ENCODE results near the gene TBC1D23.
A peak's percentile ranks its signal among the peaks of the same experiment; 100 is the strongest.
"Not testable (repeated sequence)": the region's sequence is repeated elsewhere in the genome, so short reads cannot be mapped to it uniquely, and the experiment has no call there.

Gene TBC1D23

DNA sequence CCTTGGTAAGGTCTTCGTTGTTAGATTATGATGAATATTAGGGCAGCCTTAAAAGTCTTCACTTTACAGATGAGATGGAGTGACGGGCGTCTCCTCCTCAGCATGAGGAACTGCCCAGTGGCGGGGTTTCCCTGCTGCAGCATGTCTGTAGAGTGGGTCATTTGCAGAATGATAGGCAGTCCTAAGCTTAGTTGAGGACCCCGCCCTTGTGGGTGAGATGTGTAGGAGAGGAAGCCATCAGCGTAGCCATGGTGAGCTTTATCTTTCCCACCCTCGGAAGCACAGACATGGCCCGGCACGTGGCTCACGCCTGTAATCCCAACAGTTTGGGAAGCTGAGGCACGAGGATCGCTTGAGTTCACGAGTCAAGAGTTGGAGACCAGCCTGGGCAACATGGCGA is 74.6 kb downstream of the TBC1D23 start:
- DNase-seq, result peak; percentile 40
- no peaks in the 10 kb centered on the region for H3K9me3 Mint-ChIP-seq

DNA sequence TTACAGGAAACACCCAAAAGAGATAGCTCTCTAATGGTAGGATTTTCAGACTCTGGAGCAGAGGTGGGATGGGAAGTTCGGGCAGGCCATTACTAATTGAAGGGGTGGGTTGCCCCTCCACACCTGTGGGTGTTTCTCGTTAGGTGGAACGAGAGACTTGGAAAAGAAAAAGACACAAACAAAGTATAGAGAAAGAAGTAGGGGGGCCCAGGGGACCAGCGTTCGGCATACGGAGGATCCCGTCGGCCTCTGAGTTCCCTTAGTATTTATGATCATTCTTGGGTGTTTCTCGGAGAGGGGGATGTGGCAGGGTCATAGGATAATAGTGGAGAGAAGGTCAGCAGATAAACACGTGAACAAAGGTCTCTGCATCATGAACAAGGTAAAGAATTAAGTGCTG is 75.4 kb downstream of the TBC1D23 start:
- Mint-ChIP-seq H3K4me1 (peaks cover 23% of the 10 kb centered on the region), H3K36me3 (ENCODE audit: low read depth) (peaks cover 24% of the 10 kb centered on the region), H3K4me3 (peak overlapping the region; percentile 98)
- H3K27me3 Mint-ChIP-seq, ATAC-seq, DNase-seq, H3K9me3 Mint-ChIP-seq, H3K27ac Mint-ChIP-seq: not testable (repeated sequence)

More for the DNA sequence above, 74.6 kb downstream of the TBC1D23 start:
- Mint-ChIP-seq H3K4me3 (peak overlapping the region; percentile 98), H3K36me3 (ENCODE audit: low read depth) (peaks cover 16% of the 10 kb centered on the region), H3K27ac (peak overlapping the region; percentile 97), H3K4me1 (peaks cover 23% of the 10 kb centered on the region), H3K27me3 (no peaks in the 10 kb centered on the region)
- ATAC-seq, result peak; percentile 37

DNA sequence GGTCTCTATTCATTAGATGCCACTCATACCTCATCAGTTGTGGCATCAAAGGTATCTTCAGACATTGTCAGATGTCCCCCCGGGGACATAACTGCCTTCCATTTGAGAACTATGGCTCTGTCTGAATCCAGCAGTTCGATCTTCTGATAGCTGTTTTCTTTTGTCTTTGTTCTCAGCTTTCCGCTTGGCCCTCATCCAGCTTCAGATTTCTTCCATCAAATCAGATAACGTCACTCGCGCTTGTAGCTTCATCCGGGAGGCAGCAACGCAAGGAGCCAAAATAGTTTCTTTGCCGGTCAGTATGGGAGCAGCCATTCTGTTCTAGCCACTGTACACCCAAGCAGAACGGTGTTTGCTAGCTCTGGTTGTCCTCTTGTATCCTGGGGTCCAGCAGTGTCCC is 78.1 kb downstream of the TBC1D23 start:
- no peak for ATAC-seq
- Mint-ChIP-seq H3K4me3 (no peak overlapping the region), H3K36me3 (ENCODE audit: low read depth) (peaks cover 50% of the 10 kb centered on the region), H3K27me3 (no peaks in the 10 kb centered on the region), H3K27ac (no peak overlapping the region), H3K4me1 (peaks cover 20% of the 10 kb centered on the region), H3K9me3 (no peaks in the 10 kb centered on the region)
- DNase-seq, result no peak

DNA sequence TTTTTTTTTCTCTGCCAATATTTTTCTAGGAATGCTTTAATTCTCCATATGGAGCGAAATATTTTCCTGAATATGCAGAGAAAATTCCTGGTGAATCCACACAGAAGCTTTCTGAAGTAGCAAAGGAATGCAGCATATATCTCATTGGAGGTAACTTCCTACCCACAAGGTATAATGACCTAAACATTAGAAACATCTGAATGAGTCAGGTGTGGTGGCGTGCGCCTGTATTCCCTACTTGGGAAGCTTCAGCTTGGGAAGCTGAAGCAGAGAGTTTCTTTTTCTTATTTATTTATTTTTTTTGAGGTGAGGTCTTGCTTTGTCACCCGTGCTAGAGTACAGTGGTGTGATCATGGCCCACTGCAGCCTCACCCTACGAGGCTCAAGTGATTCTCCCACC is 79.0 kb downstream of the TBC1D23 start:
- H3K27me3 Mint-ChIP-seq, result no peaks in the 10 kb centered on the region
- no peaks in the 10 kb centered on the region for H3K9me3 Mint-ChIP-seq
- no peak for ATAC-seq
- DNase-seq, result no peak
- peaks cover 15% of the 10 kb centered on the region for H3K4me1 Mint-ChIP-seq
- H3K4me3 Mint-ChIP-seq, result no peak overlapping the region
- H3K27ac Mint-ChIP-seq, result no peak overlapping the region
- H3K36me3 Mint-ChIP-seq (ENCODE audit: low read depth), result peaks cover 57% of the 10 kb centered on the region

DNA sequence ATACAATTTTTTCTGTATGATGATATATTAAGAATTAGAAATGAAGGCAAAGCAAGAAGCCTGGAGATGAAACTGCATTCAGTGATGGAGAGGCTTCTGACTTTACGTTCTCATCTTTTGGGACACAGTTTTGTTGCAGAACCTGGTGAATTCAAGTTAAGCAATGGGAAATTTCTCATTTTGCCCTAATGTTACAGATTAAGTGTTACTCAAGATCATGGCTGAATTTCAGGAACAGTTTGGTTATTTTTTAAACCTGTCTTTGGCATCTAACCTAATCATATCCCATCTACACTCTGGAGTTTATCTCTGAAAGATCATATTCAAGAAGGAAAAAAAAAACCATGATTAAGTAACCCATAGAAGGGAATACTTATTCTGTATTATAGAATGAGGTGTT is 79.7 kb downstream of the TBC1D23 start:
- H3K27ac Mint-ChIP-seq, result no peak overlapping the region
- H3K9me3 Mint-ChIP-seq, result no peaks in the 10 kb centered on the region
- H3K4me3 Mint-ChIP-seq, result no peak overlapping the region
- no peaks in the 10 kb centered on the region for H3K27me3 Mint-ChIP-seq
- ATAC-seq (no peak), DNase-seq (no peak)
- peaks cover 57% of the 10 kb centered on the region for H3K36me3 Mint-ChIP-seq (ENCODE audit: low read depth)
- peaks cover 9% of the 10 kb centered on the region for H3K4me1 Mint-ChIP-seq

DNA sequence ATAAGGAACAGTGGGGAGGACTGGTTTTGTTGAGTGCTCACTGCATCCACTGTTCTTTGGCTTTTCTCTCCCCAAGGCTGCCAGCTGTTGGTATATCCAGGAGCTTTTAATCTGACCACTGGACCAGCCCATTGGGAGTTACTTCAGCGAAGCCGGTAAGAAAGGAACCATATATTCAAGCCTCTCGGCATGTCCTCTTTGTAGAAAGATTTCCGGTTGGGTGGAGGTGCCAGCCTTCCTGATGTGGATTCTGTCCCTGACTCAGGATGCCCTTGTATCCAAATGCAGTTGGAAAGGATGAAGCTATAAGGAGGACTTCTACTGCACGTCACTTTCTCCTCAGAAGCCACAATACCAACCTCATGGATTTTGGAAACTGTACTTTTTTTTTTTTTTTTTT is 87.9 kb downstream of the TBC1D23 start:
- H3K4me1 Mint-ChIP-seq, result no peaks in the 10 kb centered on the region
- peaks cover 76% of the 10 kb centered on the region for H3K36me3 Mint-ChIP-seq (ENCODE audit: low read depth)
- DNase-seq (no peak), ATAC-seq (no peak)
- no peaks in the 10 kb centered on the region for H3K27me3 Mint-ChIP-seq
- H3K27ac Mint-ChIP-seq, result no peak overlapping the region
- no peak overlapping the region for H3K4me3 Mint-ChIP-seq
- H3K9me3 Mint-ChIP-seq, result no peaks in the 10 kb centered on the region

DNA sequence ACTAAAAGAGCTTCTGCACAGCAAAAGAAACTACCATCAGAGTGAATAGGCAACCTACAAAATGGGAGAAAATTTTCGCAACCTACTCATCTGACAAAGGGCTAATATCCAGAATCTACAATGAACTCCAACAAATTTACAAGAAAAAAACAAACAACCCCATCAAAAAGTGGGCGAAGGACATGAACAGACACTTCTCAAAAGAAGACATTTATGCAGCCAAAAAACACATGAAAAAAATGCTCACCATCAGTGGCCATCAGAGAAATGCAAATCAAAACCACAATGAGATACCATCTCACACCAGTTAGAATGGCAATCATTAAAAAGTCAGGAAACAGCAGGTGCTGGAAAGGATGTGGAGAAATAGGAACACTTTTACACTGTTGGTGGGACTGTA is 91.0 kb downstream of the TBC1D23 start:
- H3K36me3 Mint-ChIP-seq (ENCODE audit: low read depth), result peaks cover 68% of the 10 kb centered on the region
- ATAC-seq, result not testable (repeated sequence)

DNA sequence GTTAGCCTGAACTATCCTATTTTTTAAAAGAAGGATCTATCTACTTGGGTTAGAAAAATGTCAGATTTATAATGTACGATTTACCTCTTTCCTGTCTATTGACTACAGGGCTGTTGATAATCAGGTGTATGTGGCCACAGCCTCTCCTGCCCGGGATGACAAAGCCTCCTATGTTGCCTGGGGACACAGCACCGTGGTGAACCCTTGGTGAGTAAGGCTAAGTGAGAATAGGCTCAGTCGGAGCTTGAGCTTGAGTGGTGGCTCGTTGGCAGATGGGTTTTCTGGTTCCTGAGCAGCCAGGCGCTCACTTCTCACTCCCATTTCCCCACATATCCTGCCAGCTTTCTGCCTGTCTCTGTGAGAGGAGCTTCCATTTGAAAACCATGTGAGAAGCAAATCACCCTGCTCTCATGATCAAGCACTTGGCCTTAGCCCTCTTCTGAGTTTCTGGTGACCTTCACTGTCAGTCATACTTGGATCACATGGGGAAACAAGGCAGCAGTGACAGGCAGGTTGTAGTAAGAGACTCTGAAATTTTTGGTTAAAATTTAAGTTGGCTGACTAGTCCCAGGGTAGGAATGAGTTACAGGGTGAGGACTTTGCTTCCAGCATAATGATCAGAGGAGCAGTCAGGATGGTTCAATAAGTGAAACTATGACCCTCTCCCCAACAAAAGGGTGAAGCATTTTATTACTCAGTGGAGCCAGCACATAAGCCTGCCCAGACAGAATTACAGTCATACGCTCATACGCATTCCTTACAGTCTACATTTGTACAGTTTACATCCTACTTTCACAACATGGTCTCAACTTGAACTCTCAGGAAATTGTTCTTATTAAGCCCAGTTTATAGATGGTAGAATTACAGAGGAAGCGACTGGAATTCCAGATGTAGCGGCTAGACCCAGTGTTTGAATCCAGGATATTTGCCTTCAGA is 91.8 kb downstream of the TBC1D23 start:
- H3K4me3 Mint-ChIP-seq, result no peak overlapping the region
- H3K27me3 Mint-ChIP-seq, result no peaks in the 10 kb centered on the region
- H3K9me3 Mint-ChIP-seq, result no peaks in the 10 kb centered on the region
- H3K27ac Mint-ChIP-seq, result no peak overlapping the region
- H3K4me1 Mint-ChIP-seq, result no peaks in the 10 kb centered on the region
- H3K36me3 Mint-ChIP-seq (ENCODE audit: low read depth), result peaks cover 63% of the 10 kb centered on the region
- ATAC-seq (no peak), DNase-seq (no peak)

More for the DNA sequence above, 91.0 kb downstream of the TBC1D23 start:
- not testable (repeated sequence) for H3K4me3 Mint-ChIP-seq, H3K27me3 Mint-ChIP-seq, H3K27ac Mint-ChIP-seq, H3K9me3 Mint-ChIP-seq, H3K4me1 Mint-ChIP-seq, DNase-seq

DNA sequence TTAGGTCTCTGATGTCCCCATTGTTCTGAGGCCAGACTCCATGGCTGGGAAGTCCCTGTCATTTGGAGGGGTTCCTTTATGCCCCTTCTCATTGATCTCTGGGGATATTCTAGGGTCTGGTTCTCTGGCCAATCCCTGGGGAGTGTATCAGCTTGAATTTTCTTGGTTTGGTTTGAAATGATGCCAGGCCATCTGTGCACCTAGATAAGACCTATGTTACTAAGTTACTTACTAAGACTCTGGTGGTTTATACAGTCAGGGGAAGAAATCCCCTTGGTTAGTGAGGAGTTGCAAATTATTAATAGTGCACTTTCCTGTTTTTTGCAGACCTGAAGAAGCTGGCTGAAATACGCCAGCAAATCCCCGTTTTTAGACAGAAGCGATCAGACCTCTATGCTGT is 94.1 kb downstream of the TBC1D23 start:
- ATAC-seq (no peak), DNase-seq (no peak)
- Mint-ChIP-seq H3K4me1 (no peaks in the 10 kb centered on the region), H3K27ac (no peak overlapping the region), H3K4me3 (no peak overlapping the region), H3K9me3 (no peaks in the 10 kb centered on the region), H3K27me3 (no peaks in the 10 kb centered on the region), H3K36me3 (ENCODE audit: low read depth) (peaks cover 58% of the 10 kb centered on the region)

DNA sequence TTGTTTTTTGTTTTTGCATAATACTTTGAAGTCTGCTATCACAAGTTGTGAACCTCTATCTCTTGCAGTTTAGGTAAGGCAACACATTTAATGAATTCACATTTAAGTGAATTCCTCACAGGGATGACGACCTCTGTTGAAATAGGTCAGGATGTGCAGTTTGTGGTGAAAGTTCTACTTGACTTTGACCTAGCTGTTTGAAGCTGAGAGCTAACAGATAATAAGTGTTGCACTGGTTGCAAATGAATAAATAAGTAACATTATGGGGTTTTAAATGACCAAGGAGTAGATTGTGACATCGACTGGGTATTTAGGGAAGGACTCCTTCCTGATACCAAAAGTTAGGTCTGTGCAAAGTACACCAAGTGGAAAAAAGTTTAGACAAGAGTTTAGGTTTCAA is 97.6 kb downstream of the TBC1D23 start:
- Mint-ChIP-seq H3K27me3 (no peaks in the 10 kb centered on the region), H3K4me3 (no peak overlapping the region), H3K27ac (no peak overlapping the region), H3K36me3 (ENCODE audit: low read depth) (peaks cover 58% of the 10 kb centered on the region), H3K4me1 (no peaks in the 10 kb centered on the region), H3K9me3 (no peaks in the 10 kb centered on the region)
- ATAC-seq (no peak), DNase-seq (no peak)

DNA sequence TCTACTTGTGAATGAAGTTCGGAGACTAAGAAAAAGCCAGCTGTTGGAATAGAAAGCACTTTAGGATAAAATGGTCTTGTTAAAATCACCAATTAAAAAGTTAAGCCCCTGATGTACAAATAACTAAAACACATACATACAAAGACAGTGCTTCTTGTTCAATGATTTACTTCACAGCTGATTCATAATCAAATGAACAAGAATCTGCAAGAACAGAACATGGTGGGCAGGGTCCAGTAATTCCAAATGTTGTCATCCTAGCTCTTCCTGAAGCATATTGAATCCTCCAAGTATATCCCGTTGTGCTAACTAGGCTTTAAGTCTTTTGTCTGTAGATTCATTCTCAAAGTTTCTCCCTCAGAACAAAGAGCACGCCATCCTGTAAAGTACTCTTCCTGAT is 98.2 kb downstream of the TBC1D23 start:
- DNase-seq (no peak), ATAC-seq (no peak)
- no peaks in the 10 kb centered on the region for H3K9me3 Mint-ChIP-seq
- H3K27me3 Mint-ChIP-seq, result no peaks in the 10 kb centered on the region
- H3K4me3 Mint-ChIP-seq, result no peak overlapping the region
- peaks cover 62% of the 10 kb centered on the region for H3K36me3 Mint-ChIP-seq (ENCODE audit: low read depth)
- no peak overlapping the region for H3K27ac Mint-ChIP-seq
- H3K4me1 Mint-ChIP-seq, result no peaks in the 10 kb centered on the region

DNA sequence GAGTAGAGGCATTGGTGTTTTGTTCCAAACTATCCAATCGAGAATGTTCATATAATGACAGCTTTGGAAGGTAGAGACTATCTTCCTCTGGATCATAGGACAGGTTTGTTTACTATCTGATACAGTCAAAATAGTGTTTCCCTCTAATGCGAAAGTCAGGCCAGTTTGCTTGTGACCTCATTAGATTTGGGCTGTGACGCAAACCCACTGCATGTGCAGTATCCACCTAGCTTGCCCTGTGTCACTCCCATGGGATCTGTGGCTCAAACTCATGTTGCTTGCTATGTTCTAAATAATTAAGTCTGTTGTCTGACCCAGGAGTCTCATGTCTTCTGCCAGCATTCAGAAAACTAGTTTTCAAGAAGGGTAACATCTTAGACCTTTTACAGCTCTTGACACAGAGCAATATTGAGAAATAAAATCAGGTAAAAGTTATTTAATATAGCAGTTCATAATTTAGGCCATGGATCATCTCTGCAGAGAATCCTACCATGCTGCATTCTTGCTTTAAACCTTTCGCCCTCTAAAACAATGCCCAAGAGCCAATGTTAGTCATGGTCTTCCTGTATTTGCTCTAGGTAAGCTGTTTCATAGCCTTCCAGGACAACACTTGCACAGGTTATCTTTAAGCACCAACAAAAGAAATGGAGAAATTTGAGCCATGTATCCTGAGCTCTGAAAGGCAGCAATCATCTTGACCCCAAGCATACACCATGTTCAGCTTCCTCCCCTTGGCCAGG is 100.1 kb downstream of the TBC1D23 start:
- H3K36me3 Mint-ChIP-seq (ENCODE audit: low read depth), result peaks cover 64% of the 10 kb centered on the region
- DNase-seq (no peak), ATAC-seq (no peak)
- no peak overlapping the region for H3K27ac Mint-ChIP-seq
- no peaks in the 10 kb centered on the region for H3K27me3 Mint-ChIP-seq
- no peaks in the 10 kb centered on the region for H3K9me3 Mint-ChIP-seq
- H3K4me1 Mint-ChIP-seq, result no peaks in the 10 kb centered on the region
- H3K4me3 Mint-ChIP-seq, result no peak overlapping the region

DNA sequence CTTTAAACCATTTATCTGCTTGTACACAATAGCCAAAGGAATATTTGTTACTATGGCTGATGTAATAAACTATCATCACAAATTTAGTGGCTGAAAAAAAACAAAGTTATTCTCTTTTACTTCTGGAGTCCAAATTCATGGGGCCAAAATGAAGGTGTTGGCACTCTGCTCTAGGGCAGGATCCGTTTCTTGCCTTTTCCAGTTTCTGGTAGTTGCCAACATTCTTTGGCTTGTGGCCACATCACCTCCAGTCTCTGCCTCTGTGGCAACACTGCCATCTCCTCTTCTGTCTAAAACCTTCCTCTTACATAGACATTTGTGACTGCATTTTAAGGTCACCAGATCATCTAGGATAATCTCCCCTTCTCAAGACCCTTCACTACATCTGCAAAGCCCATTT is 101.1 kb downstream of the TBC1D23 start:
- Mint-ChIP-seq H3K4me1 (no peaks in the 10 kb centered on the region), H3K4me3 (no peak overlapping the region), H3K36me3 (ENCODE audit: low read depth) (peaks cover 62% of the 10 kb centered on the region), H3K27me3 (no peaks in the 10 kb centered on the region), H3K27ac (no peak overlapping the region), H3K9me3 (no peaks in the 10 kb centered on the region)
- DNase-seq, result no peak
- ATAC-seq, result no peak

DNA sequence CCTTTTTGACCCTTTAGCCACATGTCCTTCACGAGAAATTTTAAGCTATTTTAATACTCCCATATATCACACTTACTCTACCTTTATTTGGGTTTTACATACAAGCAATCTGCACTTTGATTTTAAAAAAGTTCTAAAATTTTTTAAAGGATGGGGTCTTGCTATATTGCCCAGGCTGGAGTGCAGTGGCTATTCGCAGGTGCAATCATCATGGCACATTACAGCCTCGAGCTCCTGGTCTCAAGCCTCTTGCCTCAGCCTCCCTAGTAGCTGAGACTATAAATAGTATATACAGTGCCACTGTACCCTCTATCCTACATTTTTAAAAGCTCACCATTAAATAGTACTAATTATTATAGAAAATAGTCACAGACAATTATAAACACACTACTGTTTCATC is 103.6 kb downstream of the TBC1D23 start:
- Mint-ChIP-seq H3K27me3 (no peaks in the 10 kb centered on the region), H3K27ac (no peak overlapping the region), H3K4me3 (no peak overlapping the region), H3K9me3 (no peaks in the 10 kb centered on the region), H3K4me1 (no peaks in the 10 kb centered on the region), H3K36me3 (ENCODE audit: low read depth) (peaks cover 61% of the 10 kb centered on the region)
- DNase-seq (no peak), ATAC-seq (no peak)

DNA sequence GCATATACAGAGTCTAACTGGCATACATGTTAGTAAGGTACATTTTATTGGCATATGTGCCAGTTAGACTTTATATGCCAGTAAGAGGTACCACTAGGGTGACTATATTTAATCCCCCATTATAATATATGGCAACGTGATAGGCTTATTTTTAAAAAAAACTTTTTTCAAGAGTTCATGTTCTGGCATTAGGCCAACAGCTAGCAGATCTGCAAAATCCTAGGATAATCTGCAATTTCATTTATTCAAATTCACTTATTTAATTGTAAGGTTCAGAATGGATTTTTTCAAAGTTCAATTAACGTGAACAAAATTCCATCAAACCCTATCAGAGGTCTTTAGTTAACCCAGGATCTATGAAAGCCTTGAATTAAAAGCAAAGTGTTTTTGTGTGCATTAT is 105.6 kb downstream of the TBC1D23 start:
- Mint-ChIP-seq H3K4me3 (no peak overlapping the region), H3K27ac (no peak overlapping the region), H3K9me3 (no peaks in the 10 kb centered on the region), H3K27me3 (no peaks in the 10 kb centered on the region), H3K4me1 (no peaks in the 10 kb centered on the region), H3K36me3 (ENCODE audit: low read depth) (peaks cover 54% of the 10 kb centered on the region)
- ATAC-seq, result no peak
- no peak for DNase-seq
